GM12878 (cell line): ENCODE data around the gene PLD3. TPM values are rescaled to one million over a fixed set of nuclear protein-coding genes. Genes with fewer than 3 reads are reported as not detected.

Experiments
- ATAC-seq: fragments of 200-7000 bp; cut with Tn5 transposase; 3 replicates; pipeline ENCODE4 v1.9.1; 2020; ENCODE audit warnings: mild to moderate bottlenecking, moderate library complexity
- BruUV-seq: library from RNA; stranded (reverse); fragments of 400-500 nt; replicated peaks from 2 replicates; lab custom pipeline; 2021; lab: Mats Ljungman, UMichigan
- CTCF ChIA-PET: fragments of 300-600 bp; sonication (Branson Sonifier 250); formaldehyde crosslinking; extraction: SDS; loops from one replicate; lab custom pipeline; 2021; ENCODE audit warnings: inconsistent platforms; lab: Yijun Ruan, JAX
- POLR2A ChIA-PET: fragments of 350-600 bp; formaldehyde crosslinking; extraction: SDS; loops from one replicate; lab custom pipeline; 2021; ENCODE audit warnings: inconsistent platforms; lab: Charles Lee
- RAD21 ChIA-PET: fragments of 300-600 bp; sonication (Branson Sonifier 250); formaldehyde crosslinking; loops from one replicate; lab custom pipeline; 2023; ENCODE audit warnings: antibody characterized with exemption; ENCODE audit not compliant: unreplicated experiment; lab: Charles Lee
- SMC1A ChIA-PET: fragments of 300-600 bp; sonication (Branson Sonifier 250); formaldehyde crosslinking; loops from one replicate; lab custom pipeline; 2023; ENCODE audit not compliant: unreplicated experiment, uncharacterized antibody; lab: Charles Lee
- DNase-seq: peaks from one replicate; pipeline ENCODE4 v3.0.0-alpha.2; 2011; ENCODE audit warnings: low read depth, low spot score
- FAIRE-seq: peaks from 3 replicates; lab custom pipeline; 2011; peaks lifted over from hg19 to GRCh38; lab: Jason Lieb, UNC
- H2AFZ ChIP-seq: 2 replicates; pipeline ENCODE4 v1.6.0; 2011; ENCODE audit warnings: low read depth, low read length, control low read depth; ENCODE audit not compliant: control insufficient read depth
- H3K27ac ChIP-seq: 2 replicates; pipeline ENCODE4 v1.5.1; 2011; ENCODE audit warnings: control low read depth; ENCODE audit not compliant: control insufficient read depth, insufficient read depth
- H3K27me3 ChIP-seq, 2 experiments: replicated peaks in 1 of 2; 2 replicates each; pipeline versions ENCODE4 v1.6.0 to v1.6.1; 2011; ENCODE audit warnings: low read length in 1 of 2; ENCODE audit not compliant: control insufficient read depth in 2 of 2, insufficient read depth in 2 of 2
- H3K36me3 ChIP-seq, 2 experiments: 2 replicates each; pipeline ENCODE4 v1.5.1; 2011; ENCODE audit warnings: low read length in 1 of 2; ENCODE audit not compliant: control insufficient read depth in 2 of 2, insufficient read depth in 2 of 2
- H3K4me1 ChIP-seq: 2 replicates; pipeline ENCODE4 v1.6.1; 2011; ENCODE audit warnings: mild to moderate bottlenecking, low read length, moderate library complexity, mixed read lengths; ENCODE audit not compliant: control insufficient read depth, insufficient read depth
- H3K4me2 ChIP-seq: 2 replicates; pipeline ENCODE4 v1.6.0; 2011; ENCODE audit warnings: control low read depth; ENCODE audit not compliant: control insufficient read depth, insufficient read depth
- H3K4me3 ChIP-seq: fragments of 200-600 bp; sonication (generic); 2 replicates; pipeline ENCODE4 v1.5.1; 2016
- H3K79me2 ChIP-seq: 2 replicates; pipeline ENCODE4 v1.6.0; 2011; ENCODE audit warnings: low read length; ENCODE audit not compliant: control insufficient read depth, insufficient read depth
- H3K9ac ChIP-seq: 2 replicates; pipeline ENCODE4 v1.8.0; 2011; ENCODE audit warnings: low read length, control low read depth, mixed read lengths; ENCODE audit not compliant: control insufficient read depth, insufficient read depth
- H3K9me3 ChIP-seq: replicated peaks from 3 replicates; pipeline ENCODE4 v1.5.1; 2011; ENCODE audit warnings: mild to moderate bottlenecking, low read length; ENCODE audit not compliant: control insufficient read depth, insufficient read depth
- H4K20me1 ChIP-seq: 2 replicates; pipeline ENCODE4 v1.6.0; 2011; ENCODE audit not compliant: control insufficient read depth, insufficient read depth
- ATF3 ChIP-seq: IDR thresholded peaks from 2 replicates; pipeline ENCODE4 v1.6.1; 2011; ENCODE audit warnings: low read depth, mild to moderate bottlenecking, low read length, moderate library complexity, borderline replicate concordance; ENCODE audit errors: extremely low read depth
- ATF7 ChIP-seq: fragments of 450-650 bp; IDR thresholded peaks from 2 replicates; pipeline ENCODE4 v1.6.1; 2016; ENCODE audit warnings: low read depth, mild to moderate bottlenecking
- CREM ChIP-seq: IDR thresholded peaks from 2 replicates; pipeline ENCODE4 v1.6.1; 2014; ENCODE audit warnings: antibody characterized with exemption, low read depth
- CTCF ChIP-seq, 3 experiments: IDR thresholded peaks in 2 of 3; conservative IDR thresholded peaks in 1 of 3; 2 replicates each; pipeline ENCODE4 v1.5.1; 2011; ENCODE audit warnings: low read depth in 3 of 3, low read length in 3 of 3, mild to moderate bottlenecking in 3 of 3, control low read depth in 2 of 3, moderate library complexity in 2 of 3, inconsistent platforms in 1 of 3, mixed read lengths in 1 of 3; ENCODE audit not compliant: control insufficient read depth in 2 of 3, insufficient read depth in 1 of 3; ENCODE audit errors: extremely low read depth in 1 of 3
- GATAD2B ChIP-seq: fragments of 450-650 bp; conservative IDR thresholded peaks from 2 replicates; pipeline ENCODE4 v1.6.1; 2017; ENCODE audit warnings: low read depth, mild to moderate bottlenecking, moderate library complexity
- IRF5 ChIP-seq: fragments of 450-650 bp; IDR thresholded peaks from 2 replicates; pipeline ENCODE4 v1.6.1; 2017; ENCODE audit warnings: borderline replicate concordance
- MLLT1 ChIP-seq: fragments of 450-650 bp; IDR thresholded peaks from 2 replicates; pipeline ENCODE4 v1.6.1; 2016; ENCODE audit warnings: mild to moderate bottlenecking
- MTA2 ChIP-seq: fragments of 450-650 bp; IDR thresholded peaks from 2 replicates; pipeline ENCODE4 v1.6.1; 2016; ENCODE audit warnings: low read depth, mild to moderate bottlenecking, moderate library complexity
- NFYA ChIP-seq: IDR thresholded peaks from 2 replicates; pipeline ENCODE4 v1.6.1; 2011; ENCODE audit warnings: low read depth, mild to moderate bottlenecking, low read length, improper control_type of control experiment, borderline replicate concordance
- PAX8 ChIP-seq: fragments of 450-650 bp; IDR thresholded peaks from 2 replicates; pipeline ENCODE4 v1.6.1; 2017; ENCODE audit warnings: mild to moderate bottlenecking, moderate library complexity
- RBBP5 ChIP-seq: fragments of 200-600 bp; sonication (generic); conservative IDR thresholded peaks from 2 replicates; pipeline ENCODE4 v1.6.1; 2016
- TARDBP ChIP-seq: IDR thresholded peaks from 2 replicates; pipeline ENCODE4 v1.6.1; 2016; ENCODE audit warnings: borderline replicate concordance
- ZNF622 ChIP-seq: fragments of 450-650 bp; IDR thresholded peaks from 2 replicates; pipeline ENCODE4 v1.6.1; 2017; ENCODE audit warnings: mild to moderate bottlenecking, inconsistent platforms
- WGBS: methylation state at CpG from one replicate; pipeline ENCODE4 v1.1.6; 2016; ENCODE audit warnings: low lambda C conversion rate; ENCODE audit not compliant: insufficient replicate concordance, insufficient coverage; ENCODE audit errors: missing lambda C conversion rate; 5-methylcytosine and 5-hydroxymethylcytosine counted together
- in situ Hi-C: fragments of 300-500 bp; cut with MboI; formaldehyde crosslinking; loops from 9 replicates; pipeline ENCODE4 v1.14.3; 2018; ENCODE audit warnings: mixed read lengths
- intact Hi-C: fragments of 100-400 bp; cut with micrococcal nuclease; formaldehyde crosslinking; loops from one replicate; pipeline ENCODE4 v1.14.2; 2022; ENCODE audit not compliant: unreplicated experiment
- polyA plus RNA-seq, 11 experiments: library from polyadenylated mRNA; depleted of rRNA in 4 of 11; unstranded in 6 of 11; stranded (reverse) in 5 of 11; fragments of >200 nt; fragmentation: Nextera tagmentation in 4 of 11; fragmentation: Illumina TruSeq in 1 of 11; extraction: Ambion mirVana in 4 of 11; extraction: Trizol in 1 of 11; gene quantifications; 1 replicate in 1 of 11; 2 replicates in 10 of 11; pipeline versions ENCODE4 v1.2.1 to v1.2.3, GENCODE V29; 2011 to 2016; ENCODE audit warnings: inconsistent platforms in 2 of 11, missing spikeins in 2 of 11, low read depth in 1 of 11
- total RNA-seq, 4 experiments: library from RNA; depleted of rRNA in 3 of 4; stranded (reverse); fragments of >200 nt in 3 of 4; fragmentation: Illumina TruSeq in 1 of 4; extraction: Trizol in 1 of 4; gene quantifications; 2 replicates each; pipeline versions ENCODE4 v1.2.1 to v1.2.3, GENCODE V29; 2013 to 2021

The PLD3 gene
- total and polyA plus RNA-seq, 10 of the 15 experiments (the other 5 are each of a cell fraction or from before 2014, with no cell fraction given), result 1.3 to 134 (median 72.7) TPM

DNA sequence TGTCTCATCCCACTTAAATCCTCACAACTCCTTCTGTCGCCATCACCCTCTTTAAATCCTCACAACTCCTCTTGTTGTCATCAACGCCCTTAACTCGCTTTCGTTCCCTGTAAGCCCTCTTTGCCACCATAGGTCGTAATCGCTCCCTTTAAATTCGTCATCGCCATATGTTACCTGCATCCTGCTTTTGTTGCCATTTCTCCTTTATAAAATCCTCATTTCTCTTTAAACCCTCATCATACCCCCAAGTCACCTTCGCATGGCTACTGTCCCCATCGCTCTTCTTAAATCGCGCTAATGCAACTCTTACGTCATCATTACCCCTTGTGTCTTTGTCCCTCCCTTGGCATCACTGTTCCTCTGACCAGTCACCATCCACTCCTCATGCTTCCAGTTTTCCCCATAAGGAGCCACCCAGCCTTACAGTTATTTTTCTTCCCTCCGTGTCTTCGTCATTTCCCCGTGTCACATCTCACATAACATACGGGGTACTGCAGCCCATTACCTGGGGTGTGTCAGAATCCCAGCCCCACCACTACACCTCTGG lies 539 bp downstream of the PLD3 start:
- Histone ChIP-seq H3K79me2 (peaks cover 23% of the 10 kb centered on the region), H3K27ac (peak overlapping the region; percentile 30), H2AFZ (peak overlapping the region; percentile 75), H3K27me3 (no peaks in the 10 kb centered on the region), H3K9ac (peak overlapping the region; percentile 63), H3K4me3 (peak overlapping the region; percentile 85), H3K4me1 (peaks cover 7% of the 10 kb centered on the region; the same call in 1 of the 2 replicates), H3K36me3 (no peaks in the 10 kb centered on the region), H3K4me2 (peak overlapping the region; percentile 67), H3K9me3 (no peaks in the 10 kb centered on the region), H4K20me1 (no peaks in the 10 kb centered on the region)
- no peak for ATAC-seq
- TSS peak; percentile 85 for BruUV-seq
- POLR2A ChIA-PET, result interaction anchor here (0.6 to 1.5 kb wide), 7 partner anchors 72 to 429 kb away, joined by 3 to 8 read pairs (median 5); partner anchors contain the start of genes RAB4B, SERTAD1 and SERTAD3
- in situ Hi-C loops (no loop called here), intact Hi-C loops (no loop called here)
- CTCF ChIA-PET, result interaction anchor here (1.0 to 1.8 kb wide), 4 partner anchors 63 to 255 kb away, joined by 3 to 6 read pairs (median 3); no protein-coding TSS in a partner anchor
- RAD21 ChIA-PET, result interaction anchor here (0.7 to 2.2 kb wide), 8 partner anchors 10 to 116 kb away, joined by 3 to 8 read pairs (median 4); partner anchors contain the start of gene BLVRB
- 10% methylated on average over 17 of the region's 17 CpGs for WGBS
- FAIRE-seq, result no peak
- TF ChIP-seq IRF5 (no peak), TARDBP (no peak), MTA2 (peak; percentile 12; the same call in 1 of the 2 replicates), ATF3 (no peak), CTCF (IDR thresholded peaks at IDR 0.05 in 2 of 3, conservative IDR thresholded peaks at IDR 0.05 in 1 of 3; ENCODE audit: control insufficient read depth in 2 of 3, extremely low read depth in 1 of 3, insufficient read depth in 1 of 3, low read depth in 3 of 3, low read length in 3 of 3) (no peak), NFYA (no peak), RBBP5 (no peak), CREM (0 out of 2 replicates have a peak, but pooled peaks have one; percentile 50), ATF7 (peak; percentile 90), ZNF622 (no peak), PAX8 (no peak), MLLT1 (0 out of 2 replicates have a peak, but pooled peaks have one; percentile 72), GATAD2B (no peak)
- SMC1A ChIA-PET, result interaction anchor here (0.7 to 1.0 kb wide), 2 partner anchors 72 to 115 kb away, joined by 3 to 5 read pairs; no protein-coding TSS in a partner anchor
- DNase-seq, result no peak
